Lung microvascular endothelial cell (primary cell): Measurements from ENCODE around the gene RAD50. TPM values are rescaled to one million over a fixed set of nuclear protein-coding genes. Genes with fewer than 3 reads are reported as not detected.
"Not testable (repeated sequence)": the region's sequence is repeated elsewhere in the genome, so short reads cannot be mapped to it uniquely, and the experiment has no call there.

Experiments
- DNase-seq, 2 donors: peaks; one replicate each; pipeline versions ENCODE4 v3.0.0 to v3.0.0-alpha.2; 2010; ENCODE audit warnings: low read depth in 2 of 2
- total RNA-seq: library from RNA; depleted of rRNA; stranded (reverse); fragments of >200 nt; gene quantifications from 2 replicates; pipeline ENCODE4 v1.2.1, GENCODE V29; 2014

Gene RAD50
- 6.0 and 6.3 TPM in 2 replicates for total RNA-seq

DNA sequence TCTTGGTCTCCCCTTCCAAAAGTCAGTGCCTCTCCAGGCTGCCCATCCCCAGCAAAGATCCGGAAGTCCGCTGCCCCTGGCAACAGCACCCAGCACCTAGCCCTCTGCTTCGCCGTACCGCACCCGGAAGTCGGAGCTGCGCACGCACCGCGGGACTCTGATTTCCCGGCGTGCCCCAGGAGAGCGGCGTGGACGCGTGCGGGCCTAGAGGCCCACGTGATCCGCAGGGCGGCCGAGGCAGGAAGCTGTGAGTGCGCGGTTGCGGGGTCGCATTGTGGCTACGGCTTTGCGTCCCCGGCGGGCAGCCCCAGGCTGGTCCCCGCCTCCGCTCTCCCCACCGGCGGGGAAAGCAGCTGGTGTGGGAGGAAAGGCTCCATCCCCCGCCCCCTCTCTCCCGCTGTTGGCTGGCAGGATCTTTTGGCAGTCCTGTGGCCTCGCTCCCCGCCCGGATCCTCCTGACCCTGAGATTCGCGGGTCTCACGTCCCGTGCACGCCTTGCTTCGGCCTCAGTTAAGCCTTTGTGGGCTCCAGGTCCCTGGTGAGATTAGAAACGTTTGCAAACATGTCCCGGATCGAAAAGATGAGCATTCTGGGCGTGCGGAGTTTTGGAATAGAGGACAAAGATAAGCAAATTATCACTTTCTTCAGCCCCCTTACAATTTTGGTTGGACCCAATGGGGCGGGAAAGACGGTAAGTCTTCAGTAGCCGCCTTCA, at the start of gene RAD50:
TSS of gene RAD50 (plus strand) at position 215 of the 715 bp plus-strand sequence. CDS start at position 563, 348 bp downstream.
- DNase-seq, result peak; percentile 81 to 88

DNA sequence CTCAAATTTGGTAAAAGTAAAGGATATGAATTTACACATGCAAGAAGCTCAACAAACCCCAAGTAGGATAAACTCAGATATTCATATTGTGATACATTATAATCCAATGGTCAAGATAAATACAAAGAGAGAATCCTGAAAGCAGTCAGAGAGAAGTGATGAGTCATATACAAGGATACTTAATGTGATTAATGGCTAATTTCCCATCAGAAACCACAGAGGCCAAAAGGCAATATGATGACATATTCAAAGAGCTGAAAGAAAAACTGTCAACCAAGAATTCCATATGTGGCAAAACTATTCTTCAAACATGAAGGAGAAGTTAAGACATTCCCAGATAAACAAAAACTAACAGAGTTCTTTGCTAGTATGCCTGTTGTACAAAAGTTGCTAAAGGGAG, 46.7 kb upstream of the RAD50 start:
- DNase-seq, result peak in 1 of 2 donors; percentile 93

DNA sequence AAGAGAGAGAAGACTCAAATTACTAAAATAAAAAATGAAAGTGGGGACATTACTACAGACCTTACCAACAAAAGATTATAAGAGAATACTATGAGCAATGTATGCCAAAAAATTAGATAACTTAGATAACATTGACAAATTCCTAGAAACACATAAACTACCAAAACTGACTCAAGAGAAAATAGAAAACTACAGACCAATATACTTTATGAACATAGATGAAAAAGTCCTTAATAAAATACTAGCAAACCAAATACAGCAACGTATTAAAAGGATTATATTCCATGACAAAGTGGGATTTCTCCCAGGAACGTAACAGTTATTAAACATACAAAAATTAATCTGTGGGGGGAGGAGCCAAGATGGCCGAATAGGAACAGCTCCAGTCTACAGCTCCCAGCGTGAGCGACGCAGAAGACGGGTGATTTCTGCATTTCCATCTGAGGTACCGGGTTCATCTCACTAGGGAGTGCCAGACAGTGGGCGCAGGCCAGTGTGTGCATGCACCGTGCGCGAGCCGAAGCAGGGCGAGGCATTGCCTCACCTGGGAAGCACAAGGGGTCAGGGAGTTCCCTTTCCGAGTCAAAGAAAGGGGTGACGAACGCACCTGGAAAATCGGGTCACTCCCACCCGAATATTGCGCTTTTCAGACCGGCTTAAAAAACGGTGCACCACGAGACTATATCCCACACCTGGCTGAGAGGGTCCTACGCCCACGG, 43.0 kb upstream of the RAD50 start:
- DNase-seq, result not testable (repeated sequence)

DNA sequence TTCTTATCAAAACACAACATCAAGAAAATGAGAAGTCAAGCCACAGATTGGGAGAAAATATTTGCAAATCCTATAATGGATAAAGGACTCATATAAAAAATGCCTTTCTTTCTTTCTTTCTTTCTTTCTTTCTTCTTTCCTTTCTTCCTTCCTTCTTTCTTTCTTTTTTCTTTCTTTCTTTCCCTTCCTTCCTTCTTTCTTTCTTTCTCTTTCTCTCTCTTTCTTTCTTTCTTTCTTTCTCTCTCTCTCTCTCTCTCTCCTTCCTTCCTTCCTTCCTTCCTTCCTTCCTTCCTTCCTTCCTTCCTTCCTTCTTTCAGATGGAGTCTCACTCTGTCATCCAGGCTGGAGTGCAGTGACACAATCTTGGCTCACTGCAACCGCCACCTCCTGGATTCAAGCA, 34.7 kb upstream of the RAD50 start:
- not testable (repeated sequence) for DNase-seq

DNA sequence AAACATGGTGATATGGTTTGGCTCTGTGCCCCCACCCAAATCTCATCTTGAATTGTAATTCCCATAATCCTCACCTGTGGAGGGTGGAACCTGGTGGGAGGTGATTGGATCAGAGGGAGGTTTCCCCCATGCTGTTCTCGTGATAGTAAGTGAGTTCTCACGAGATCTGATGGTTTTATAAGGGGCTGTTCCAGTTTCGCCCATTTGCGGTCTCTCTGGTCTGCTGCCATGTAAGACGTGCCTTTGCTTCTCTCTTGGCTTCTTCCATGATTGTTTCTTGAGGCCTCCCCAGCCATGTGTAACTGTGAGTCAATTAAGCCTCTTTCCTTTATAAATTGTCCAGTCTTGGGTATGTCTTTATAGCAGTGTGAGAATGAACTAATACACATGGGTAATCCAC, 31.9 kb upstream of the RAD50 start:
- not testable (repeated sequence) for DNase-seq

DNA sequence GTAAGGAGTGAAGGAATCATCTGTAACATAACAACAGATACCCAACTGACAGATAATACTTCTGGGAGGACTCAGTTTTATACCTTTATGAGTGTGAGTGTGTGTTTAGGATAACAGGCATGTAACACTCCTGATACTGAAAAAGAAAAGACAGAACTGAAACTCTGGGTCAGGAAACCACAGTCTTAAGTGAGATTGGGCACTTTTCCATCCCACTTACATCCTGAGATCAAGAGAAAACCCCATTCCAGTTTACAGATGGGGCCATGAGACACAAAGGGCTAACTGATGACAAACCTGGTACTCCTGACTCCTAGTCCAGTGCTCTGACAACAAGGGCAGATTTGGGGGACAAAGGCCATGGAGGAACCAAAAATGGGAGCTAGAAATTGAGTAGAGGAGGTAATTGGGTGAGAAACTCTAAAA, 31.5 kb upstream of the RAD50 start:
- no peak for DNase-seq

DNA sequence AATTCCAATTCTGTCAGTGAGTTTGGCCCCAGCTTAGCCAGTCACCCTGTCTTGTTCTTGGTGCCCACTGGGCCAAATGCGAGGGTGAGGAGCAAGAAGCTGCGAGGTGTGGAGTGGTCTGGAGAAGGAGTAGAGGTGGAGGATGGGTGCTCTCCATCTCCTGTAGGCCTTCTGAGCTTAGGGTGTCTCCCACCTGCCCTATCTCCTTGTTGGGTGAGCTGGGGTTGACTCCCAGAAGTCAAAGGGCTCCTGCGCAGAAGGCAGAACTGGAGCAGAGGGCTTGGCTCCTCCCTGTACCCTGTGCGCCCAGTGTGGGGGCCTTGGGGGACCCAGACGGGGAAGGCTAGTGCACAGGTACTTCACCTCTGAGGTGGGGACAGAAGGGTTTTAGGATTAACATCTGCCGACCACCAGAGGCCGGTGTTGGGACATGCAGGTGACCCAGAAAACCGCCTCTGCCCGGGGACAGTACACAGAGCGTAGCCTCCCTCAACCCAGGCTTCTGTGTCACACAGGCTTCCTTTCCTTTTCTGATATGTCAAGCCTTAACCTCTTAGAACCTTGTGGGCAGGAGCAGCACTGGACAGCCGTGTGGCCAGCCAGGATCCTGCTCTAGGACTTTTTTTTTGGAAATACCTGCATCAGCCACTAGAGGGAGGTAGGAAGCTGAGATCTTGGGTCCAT, 30.3 kb upstream of the RAD50 start:
- DNase-seq, result peak; percentile 63 to 65

DNA sequence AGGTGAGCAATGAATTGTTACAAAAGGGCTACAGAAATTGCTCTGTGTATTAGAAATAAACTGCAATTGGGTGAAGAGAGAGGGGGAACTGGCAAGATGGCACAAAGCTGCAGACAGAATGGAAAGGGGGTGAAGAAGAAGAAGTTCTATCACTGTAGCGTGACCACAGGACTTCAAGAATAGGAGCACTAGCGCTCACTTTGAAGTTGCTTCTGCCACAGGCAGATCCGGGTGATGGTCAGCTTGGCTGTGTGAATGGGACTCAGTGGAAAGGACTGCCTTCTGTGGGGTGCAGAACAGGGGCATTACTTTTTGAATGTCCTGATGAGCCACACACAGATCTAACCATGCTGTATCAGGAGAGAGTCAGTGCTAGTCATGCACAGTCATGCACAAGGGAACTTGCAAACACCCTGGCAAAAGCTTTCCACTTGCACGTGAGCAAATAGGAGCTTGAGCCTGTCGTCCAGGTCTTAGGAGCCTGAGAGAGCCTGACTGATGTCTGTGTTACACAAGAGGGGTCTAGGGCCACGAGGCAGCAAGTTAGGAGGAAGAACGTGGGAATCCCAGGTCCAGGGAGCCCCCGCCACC, 29.7 kb upstream of the RAD50 start:
- DNase-seq, result no peak

DNA sequence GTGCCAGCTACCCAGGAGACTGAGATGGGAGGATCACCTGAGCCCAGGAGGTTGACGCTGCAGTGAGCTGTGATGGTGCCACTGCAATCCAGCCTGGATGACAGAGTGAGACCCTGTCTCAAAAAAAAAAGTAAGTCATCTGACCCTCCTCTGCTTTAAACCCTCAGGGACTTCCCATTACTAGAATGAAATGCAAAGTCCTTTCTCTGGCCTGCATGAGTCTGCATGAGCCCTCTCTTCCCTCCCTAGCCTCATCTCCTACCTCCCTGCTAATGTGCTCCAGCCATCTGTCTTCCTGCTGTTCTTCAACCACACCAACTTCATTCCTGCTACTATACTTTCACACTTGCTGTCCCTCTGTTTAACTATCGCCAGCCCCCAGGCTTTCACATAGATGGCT, 28.8 kb upstream of the RAD50 start:
- no peak for DNase-seq

DNA sequence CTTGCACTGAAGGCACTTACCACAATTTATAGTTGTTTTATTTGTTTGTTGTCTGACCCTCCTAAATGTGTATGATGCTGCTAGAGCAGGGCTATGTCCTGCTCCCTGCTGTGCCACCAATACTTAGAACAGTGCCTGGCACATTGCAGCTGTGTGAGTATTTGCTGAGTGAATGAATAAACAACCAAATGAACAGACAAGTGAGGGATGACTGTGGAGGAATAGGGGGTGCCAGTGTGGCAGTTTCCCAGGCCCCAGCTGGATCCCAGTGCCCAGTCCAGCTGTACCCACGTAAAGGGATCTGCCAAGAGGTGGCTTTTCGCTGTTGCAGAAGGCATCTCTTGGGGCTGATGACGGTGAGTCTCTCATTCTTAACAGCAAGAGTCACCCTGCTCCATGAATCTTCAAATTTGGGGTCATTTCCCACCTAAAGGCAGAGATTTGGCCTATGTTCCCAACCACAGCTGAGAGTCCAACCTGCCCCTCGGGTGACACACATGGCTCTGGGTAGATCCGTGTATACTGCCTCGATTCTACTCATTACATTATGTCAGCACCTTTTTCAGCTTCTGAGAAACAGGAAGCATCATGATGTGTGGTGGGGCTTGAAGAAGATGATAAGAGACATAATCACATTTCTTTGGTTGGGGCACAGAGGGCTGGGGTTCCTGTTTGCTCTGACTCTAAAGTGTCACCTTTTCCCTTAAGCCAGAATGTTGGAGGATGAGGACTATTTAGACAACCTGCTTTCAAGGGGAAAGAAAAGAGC, 27.7 kb upstream of the RAD50 start:
- peak in 1 of 2 donors; percentile 6 for DNase-seq

DNA sequence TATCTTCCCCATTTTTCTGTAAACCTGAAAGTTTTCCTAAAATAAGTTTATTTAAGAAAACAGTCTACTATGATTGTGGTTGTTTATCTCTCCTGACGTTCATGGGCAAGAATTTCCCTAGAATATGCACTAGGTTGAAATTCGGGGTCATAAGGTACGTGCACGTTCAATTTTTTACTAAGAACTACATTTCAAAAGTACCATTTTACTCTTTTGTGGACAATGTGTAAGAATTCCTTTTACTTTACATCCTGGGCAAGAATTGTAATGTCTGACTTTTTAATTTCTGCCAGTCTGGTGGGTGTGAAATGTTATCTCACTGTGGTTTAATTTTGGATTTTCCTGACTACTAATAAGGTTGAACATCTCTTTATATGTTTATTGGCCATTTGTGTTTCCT, 25.8 kb upstream of the RAD50 start:
- no peak for DNase-seq

DNA sequence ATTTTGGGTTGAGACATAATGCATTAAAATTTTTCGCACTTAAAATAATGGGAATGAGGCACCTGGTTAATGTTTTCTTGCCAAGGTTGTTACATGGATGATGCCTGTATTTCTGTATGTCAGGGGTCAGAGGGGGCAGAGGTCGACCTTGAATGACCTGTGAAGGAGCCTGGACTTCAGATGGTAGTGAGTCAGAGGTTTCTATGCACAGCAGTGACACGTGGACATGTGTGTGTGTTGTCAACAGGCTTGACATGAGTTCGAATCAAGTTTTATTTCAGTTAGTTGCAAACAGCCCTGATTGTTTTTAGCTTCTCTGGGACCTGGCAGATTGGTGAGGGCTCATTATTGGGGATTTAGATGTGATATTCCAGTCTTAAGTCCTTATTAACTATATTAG, 17.1 kb upstream of the RAD50 start:
- no peak for DNase-seq

DNA sequence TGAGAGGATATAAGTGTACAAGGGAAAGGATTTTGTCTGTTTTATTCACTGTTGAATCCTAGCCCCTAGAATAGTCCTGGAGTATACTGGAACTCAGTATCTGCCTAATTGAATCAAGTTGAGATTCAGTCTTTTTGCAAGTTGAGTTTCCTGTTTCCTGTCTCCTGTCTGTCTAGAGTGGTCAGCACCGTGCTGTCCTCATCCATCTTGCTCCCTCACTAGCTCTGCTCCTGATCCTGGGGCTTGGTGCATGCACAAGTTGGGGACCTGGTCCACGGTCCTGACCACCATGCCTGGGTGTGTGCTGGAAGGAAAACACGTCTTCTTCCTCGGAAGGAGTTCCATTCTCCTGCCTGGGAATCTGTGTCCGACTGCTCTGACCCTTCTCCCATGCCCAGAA, 16.6 kb upstream of the RAD50 start:
- DNase-seq, result no peak

DNA sequence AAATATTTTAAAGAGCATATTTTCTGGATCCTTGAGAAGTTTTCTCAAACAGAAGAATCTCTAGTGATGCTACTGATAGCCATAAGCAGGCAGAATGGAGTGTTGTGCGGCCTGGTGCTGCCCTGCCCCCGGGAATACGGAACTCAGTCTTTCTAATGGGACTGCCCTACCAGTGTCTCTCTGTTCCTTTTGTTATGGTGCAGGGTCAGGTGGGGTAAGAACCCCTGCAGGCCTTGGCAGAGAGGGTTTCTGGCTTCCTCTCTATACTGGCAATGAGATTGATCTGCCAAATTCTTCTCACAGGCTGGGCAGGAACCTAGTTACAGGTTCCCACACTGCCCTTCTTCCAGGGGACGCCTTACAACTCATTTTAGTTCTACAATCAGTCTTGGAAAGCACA, 16.0 kb upstream of the RAD50 start:
- DNase-seq, result no peak

DNA sequence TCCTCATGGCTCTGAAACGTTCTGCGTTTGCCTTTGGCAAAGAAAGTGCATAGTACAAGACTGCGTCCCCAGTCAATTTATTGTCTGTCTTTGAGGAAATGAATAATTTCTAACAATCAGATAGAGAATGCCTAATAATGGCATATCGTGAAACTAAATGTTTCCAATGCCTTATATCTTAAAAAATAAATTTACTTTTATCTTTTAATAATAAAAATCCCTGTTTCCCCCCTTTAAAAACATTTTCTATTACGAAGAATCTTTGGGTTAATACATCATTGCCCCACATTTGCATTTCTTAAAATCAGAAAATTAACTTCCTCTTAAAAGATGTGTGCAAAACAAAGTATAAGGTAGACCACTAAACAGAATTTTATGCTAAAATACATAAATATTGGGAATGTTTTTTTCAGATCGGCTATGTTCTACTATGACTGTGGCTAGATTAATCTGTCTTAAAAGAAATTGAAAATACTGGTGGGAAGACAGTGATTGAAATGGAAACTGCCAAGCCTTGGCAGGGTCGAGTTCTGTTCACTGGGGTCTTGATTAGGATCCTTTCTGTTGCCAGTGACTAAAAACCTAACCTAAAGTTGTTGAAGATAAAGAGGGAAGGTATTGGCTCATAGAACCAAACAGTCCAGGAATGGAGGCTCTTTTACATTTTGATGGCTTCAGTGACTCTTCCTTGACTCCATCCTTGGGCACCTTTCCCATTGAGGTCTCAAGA, 13.1 kb upstream of the RAD50 start, which contains the start of gene IL5:
TSS of gene IL5 (minus strand) at position 51 of the 730 bp plus-strand sequence. CDS start at position 7, 44 bp downstream.
- DNase-seq, result no peak

DNA sequence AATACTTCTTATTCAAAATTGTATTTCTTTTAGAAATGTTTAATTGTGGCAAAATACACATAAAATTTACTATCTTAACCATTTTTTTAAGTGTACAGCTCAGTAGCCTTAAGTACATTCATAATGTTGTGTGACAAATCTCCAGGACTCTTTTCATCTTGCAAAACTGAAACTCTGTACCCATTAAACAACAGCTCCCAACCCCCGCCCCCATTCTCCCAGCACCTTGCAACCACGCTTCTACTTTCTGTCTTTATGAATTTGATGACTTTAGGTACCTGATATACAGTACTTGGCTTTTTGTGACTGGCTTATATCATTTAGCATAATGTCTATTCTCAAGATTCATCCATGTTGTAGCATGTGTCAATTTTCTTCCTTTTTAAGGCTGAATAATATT, 10.7 kb upstream of the RAD50 start:
- DNase-seq, result no peak

DNA sequence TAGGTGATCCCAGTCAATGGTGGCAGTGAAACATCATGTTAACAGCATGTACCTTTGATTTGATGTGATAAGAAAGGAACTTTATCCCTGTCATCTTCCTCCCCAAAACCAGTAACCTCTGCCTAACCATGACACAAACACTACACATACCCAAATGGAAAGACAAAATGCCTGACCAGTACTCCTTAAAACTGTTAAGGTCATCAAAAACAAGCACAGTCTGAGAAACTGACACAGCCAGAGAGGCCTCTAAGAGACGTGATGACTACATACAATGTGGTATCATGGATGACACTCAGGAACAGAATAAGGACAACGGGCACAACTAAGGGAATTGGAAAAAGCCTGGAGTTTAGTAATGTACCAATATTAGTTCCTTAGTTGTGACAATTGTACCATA, 9.5 kb upstream of the RAD50 start:
- no peak for DNase-seq

DNA sequence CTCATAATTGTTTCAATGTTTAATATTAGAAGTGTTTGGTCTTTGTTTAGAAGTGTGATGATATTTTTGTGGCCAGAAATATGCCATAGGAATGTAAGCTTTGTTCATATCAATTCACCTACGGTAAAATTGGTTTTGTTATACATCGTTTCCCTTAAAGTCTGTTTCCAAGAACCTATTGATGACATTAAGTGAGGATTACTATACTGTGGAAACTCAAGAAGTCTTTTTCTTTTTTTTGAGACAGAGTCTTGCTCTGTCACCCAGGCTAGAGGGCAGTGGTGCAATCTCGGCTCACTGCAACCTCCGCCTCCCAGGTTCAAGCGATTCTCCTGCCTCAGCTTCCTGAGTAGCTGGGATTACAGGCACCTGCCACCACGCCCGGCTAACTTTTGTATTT, 7.9 kb upstream of the RAD50 start:
- DNase-seq, result not testable (repeated sequence)

DNA sequence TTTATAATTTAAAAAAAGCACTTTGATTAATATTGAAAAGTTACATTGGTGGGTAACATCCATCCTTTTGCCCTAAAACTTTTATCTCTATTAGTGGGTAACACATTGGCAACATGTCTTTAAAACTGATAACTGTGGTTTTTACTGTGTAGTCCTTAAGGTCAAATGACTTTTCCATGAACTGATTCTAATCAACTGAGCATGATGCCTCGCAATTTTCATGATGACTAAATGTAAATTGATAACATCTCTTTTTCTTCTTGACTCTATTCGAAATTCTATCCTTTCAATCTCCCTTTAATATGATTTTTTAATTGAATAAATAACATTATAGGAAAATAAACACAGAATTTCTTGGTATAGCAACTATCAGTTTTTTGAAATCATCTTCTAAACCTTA, 7.2 kb upstream of the RAD50 start:
- no peak for DNase-seq

DNA sequence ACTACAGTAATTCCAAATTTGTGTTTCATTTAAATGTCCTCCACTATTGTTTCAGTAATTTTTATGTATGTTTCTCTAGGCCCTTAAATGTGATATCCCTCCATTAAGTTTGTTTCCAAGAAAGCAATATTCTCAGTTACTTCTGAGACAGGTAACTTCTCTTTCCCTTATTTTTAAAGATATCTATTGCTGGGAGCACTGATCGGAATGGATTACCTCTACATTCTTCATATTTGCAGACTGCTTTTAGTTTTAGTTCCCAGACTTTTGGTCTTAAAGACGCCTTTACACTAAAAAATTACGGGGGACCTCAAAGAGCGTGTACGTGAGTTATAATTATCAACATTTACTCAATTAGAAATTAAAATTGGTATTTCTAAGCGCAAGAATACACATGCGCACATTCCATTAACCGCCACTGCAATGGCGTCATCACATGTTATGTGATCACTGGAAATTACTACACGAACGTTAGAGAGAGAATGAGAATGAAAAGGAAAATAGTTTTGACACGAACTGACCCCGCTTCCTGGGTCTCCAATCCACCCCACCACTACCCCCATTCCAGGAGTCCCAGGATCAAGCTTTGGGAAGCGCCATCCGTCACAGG, 519 bp upstream of the RAD50 start:
- DNase-seq, result no peak
